HCT116 (cell line): ENCODE data around the gene PIGQ. TPM values are rescaled to one million over a fixed set of nuclear protein-coding genes. Genes with fewer than 3 reads are reported as not detected.

Source experiments
- ATAC-seq: fragments of 200-7000 bp; cut with Tn5 transposase; 2 replicates; pipeline ENCODE4 v1.9.1; 2020; ENCODE audit warnings: mild to moderate bottlenecking, moderate library complexity
- BruUV-seq: library from RNA; stranded (reverse); fragments of 400-500 nt; replicated peaks from 2 replicates; lab custom pipeline; 2021; lab: Mats Ljungman, UMichigan
- CTCF ChIA-PET: fragments of 300-600 bp; sonication (Branson Sonifier 250); formaldehyde crosslinking; loops from one replicate; lab custom pipeline; 2021; ENCODE audit warnings: antibody characterized with exemption; lab: Charles Lee
- POLR2A ChIA-PET: fragments of 300-600, 350-600 bp; sonication (Branson Sonifier 250); formaldehyde crosslinking; loops from one replicate; lab custom pipeline; 2021; ENCODE audit warnings: antibody characterized with exemption; lab: Charles Lee
- RAD21 ChIA-PET, 2 experiments: fragments of 300-600 bp; sonication (Branson Sonifier 250); formaldehyde crosslinking; loops; one replicate each; lab custom pipeline; 2023; ENCODE audit warnings: low total read pairs in 2 of 2; ENCODE audit not compliant: uncharacterized antibody in 2 of 2, unreplicated experiment in 2 of 2, low non-redundant PET in 1 of 2; lab: Charles Lee
- DNase-seq: peaks from one replicate; pipeline ENCODE4 v3.0.0-alpha.2; 2010; ENCODE audit warnings: low read depth, low spot score
- H2AFZ ChIP-seq: fragments of 200-600 bp; shearing (Covaris generic), sonication (generic); 2 replicates; pipeline ENCODE4 v1.6.1; 2017; ENCODE audit warnings: low read depth, mixed run types, mixed read lengths, antibody characterized with exemption, low read length; ENCODE audit not compliant: poor library complexity, severe bottlenecking
- H3K27ac ChIP-seq: 2 replicates; pipeline ENCODE4 v1.5.1; 2012; ENCODE audit warnings: low read depth, low read length
- H3K27me3 ChIP-seq: fragments of 200-600 bp; sonication (generic); 2 replicates; pipeline ENCODE4 v1.6.1; 2016; ENCODE audit warnings: mixed run types, low read length, mixed read lengths; ENCODE audit not compliant: insufficient read depth
- H3K36me3 ChIP-seq, 2 experiments: fragments of 200-500 bp in 1 of 2; fragments of 200-600 bp in 1 of 2; sonication (Bioruptor generic) in 1 of 2; sonication (generic) in 1 of 2; 2 replicates each; pipeline versions ENCODE4 v1.5.1 to v1.6.1; 2014 to 2016; ENCODE audit warnings: low read length in 2 of 2, inconsistent platforms in 1 of 2, mixed read lengths in 1 of 2, mixed run types in 1 of 2; ENCODE audit not compliant: insufficient read depth in 2 of 2, control insufficient read depth in 1 of 2
- H3K4me1 ChIP-seq, 2 experiments: fragments of 200-600 bp in 1 of 2; sonication (generic) in 1 of 2; 2 replicates each; pipeline versions ENCODE4 v1.5.1 to v1.6.1; 2012 to 2017; ENCODE audit warnings: low read length in 2 of 2, inconsistent platforms in 1 of 2, mild to moderate bottlenecking in 1 of 2, mixed read lengths in 1 of 2, mixed run types in 1 of 2, moderate library complexity in 1 of 2; ENCODE audit not compliant: insufficient read depth in 2 of 2, control insufficient read depth in 1 of 2
- H3K4me2 ChIP-seq: fragments of 200-600 bp; sonication (generic); 2 replicates; pipeline ENCODE4 v1.6.1; 2017; ENCODE audit warnings: mixed run types, low read length, mixed read lengths
- H3K4me3 ChIP-seq, 2 experiments: fragments of 200-600 bp in 1 of 2; sonication (generic) in 1 of 2; replicated peaks in 1 of 2; 2 replicates each; pipeline ENCODE4 v1.5.1; 2011 to 2016; ENCODE audit warnings: low read length in 2 of 2, control low read depth in 1 of 2, low read depth in 1 of 2, mild to moderate bottlenecking in 1 of 2, mixed read lengths in 1 of 2, mixed run types in 1 of 2
- H3K79me2 ChIP-seq: fragments of 200-600 bp; sonication (generic); 2 replicates; pipeline ENCODE4 v1.6.1; 2017; ENCODE audit warnings: mild to moderate bottlenecking, mixed run types, low read length, moderate library complexity, mixed read lengths; ENCODE audit not compliant: insufficient read depth
- H3K9ac ChIP-seq: fragments of 200-600 bp; sonication (generic); 2 replicates; pipeline ENCODE4 v1.6.1; 2016; ENCODE audit warnings: low read length, mixed read lengths
- H3K9me2 ChIP-seq: fragments of 200-600 bp; sonication (generic), shearing (Covaris generic); 2 replicates; pipeline ENCODE4 v1.6.1; 2017; ENCODE audit warnings: mixed run types, mild to moderate bottlenecking, moderate library complexity; ENCODE audit not compliant: insufficient read depth
- H3K9me3 ChIP-seq, 2 experiments: fragments of 200-500 bp in 1 of 2; fragments of 200-600 bp in 1 of 2; sonication (Bioruptor generic) in 1 of 2; sonication (generic) in 1 of 2; 2 replicates each; pipeline ENCODE4 v1.6.1; 2014 to 2017; ENCODE audit warnings: low read length in 2 of 2, mixed read lengths in 2 of 2, inconsistent platforms in 1 of 2, low read depth in 1 of 2, mild to moderate bottlenecking in 1 of 2, mixed run types in 1 of 2, moderate library complexity in 1 of 2; ENCODE audit not compliant: control insufficient read depth in 1 of 2, insufficient read depth in 1 of 2
- H4K20me1 ChIP-seq: fragments of 200-600 bp; sonication (generic), shearing (Covaris generic); 2 replicates; pipeline ENCODE4 v1.6.1; 2017; ENCODE audit warnings: mixed run types, mild to moderate bottlenecking, moderate library complexity; ENCODE audit not compliant: insufficient read depth
- EGR1 ChIP-seq: IDR thresholded peaks from 2 replicates; pipeline ENCODE4 v1.6.1; 2012; ENCODE audit warnings: low read depth
- ELF1 ChIP-seq: IDR thresholded peaks from 2 replicates; pipeline ENCODE4 v1.6.1; 2012; ENCODE audit warnings: low read depth, borderline replicate concordance
- FOSL1 ChIP-seq: IDR thresholded peaks from 2 replicates; pipeline ENCODE4 v1.6.1; 2012; ENCODE audit warnings: low read depth
- JUND ChIP-seq: IDR thresholded peaks from 2 replicates; pipeline ENCODE4 v1.6.1; 2012
- POLR2A ChIP-seq: IDR thresholded peaks from 2 replicates; pipeline ENCODE4 v1.7.0; 2011; ENCODE audit warnings: borderline replicate concordance; ENCODE audit not compliant: insufficient read depth, insufficient read length; ENCODE audit errors: extremely low read depth
- RAD21 ChIP-seq: IDR thresholded peaks from 2 replicates; pipeline ENCODE4 v1.6.1; 2012; ENCODE audit warnings: low read depth, mild to moderate bottlenecking
- REST ChIP-seq: IDR thresholded peaks from 2 replicates; pipeline ENCODE4 v1.6.1; 2012; ENCODE audit warnings: low read depth
- SP1 ChIP-seq: IDR thresholded peaks from 2 replicates; pipeline ENCODE4 v1.6.1; 2012; ENCODE audit warnings: low read depth
- YY1 ChIP-seq: IDR thresholded peaks from 2 replicates; pipeline ENCODE4 v1.6.1; 2011; ENCODE audit warnings: low read length, low read depth, moderate library complexity, mild to moderate bottlenecking; ENCODE audit not compliant: insufficient replicate concordance; ENCODE audit errors: extremely low read depth
- intact Hi-C: fragments of 100-400 bp; cut with micrococcal nuclease; formaldehyde crosslinking; loops from 2 replicates; pipeline ENCODE4 v1.10.0; 2022
- total RNA-seq: library from RNA; stranded (reverse); gene quantifications from one replicate; pipeline ENCODE4 v1.2.1, GENCODE V29; 2021; ENCODE audit not compliant: unreplicated experiment

Gene PIGQ
- total RNA-seq, 1 experiment from 2014 or later: 21.0 TPM

- DNase-seq (no peak), ATAC-seq (no peak)
- no peak for TF ChIP-seq FOSL1
- TF ChIP-seq POLR2A: no peak
- no peak for TF ChIP-seq YY1
- TF ChIP-seq EGR1: no peak
- TF ChIP-seq RAD21: no peak
- TF ChIP-seq ELF1: no peak
- no peak for TF ChIP-seq REST
- TF ChIP-seq JUND: no peak
- TF ChIP-seq SP1: no peak
- intact Hi-C loops: no loop called here
- no peak overlapping the region for H3K27ac ChIP-seq
- H3K4me3 ChIP-seq: no peak overlapping the region
- BruUV-seq: no TSS peak
- no peak overlapping the region for H3K9ac ChIP-seq
- RAD21 ChIA-PET: no interaction called here
- POLR2A ChIA-PET: no interaction called here
- H4K20me1 ChIP-seq: no peaks in the 10 kb centered on the region
- H3K27me3 ChIP-seq: no peaks in the 10 kb centered on the region
- H3K9me3 ChIP-seq: no peaks in the 10 kb centered on the region
- H3K9me2 ChIP-seq: no peaks in the 10 kb centered on the region
- no peak overlapping the region for H3K4me2 ChIP-seq
- H3K4me1 ChIP-seq: no peaks in the 10 kb centered on the region
- H3K36me3 ChIP-seq: no peaks in the 10 kb centered on the region
- CTCF ChIA-PET: no interaction called here
- H3K79me2 ChIP-seq: peaks cover 5% of the 10 kb centered on the region; the same call in 1 of the 2 replicates
- no peak overlapping the region for H2AFZ ChIP-seq
Observed at GRCh38 chr16:575354-576196, 5.8 kb downstream of the PIGQ start.
